Parathyroid adenoma (tissue), 2 donors: ENCODE results near the gene RNASEH2C.
"Not testable (repeated sequence)": the region's sequence is repeated elsewhere in the genome, so short reads cannot be mapped to it uniquely, and the experiment has no call there.

Experiments
- H2AFZ ChIP-seq: fragments of 300-600 bp; sonication (generic); one replicate; pipeline ENCODE4 v1.7.0; 2017; ENCODE audit warnings: antibody characterized with exemption, mild to moderate bottlenecking
- H3K27ac ChIP-seq: fragments of 300-600 bp; sonication (generic); one replicate; pipeline ENCODE4 v1.7.0; 2017
- H3K27me3 ChIP-seq: fragments of 300-600 bp; sonication (generic); one replicate; pipeline ENCODE4 v1.7.0; 2017; ENCODE audit warnings: low read length; ENCODE audit not compliant: control insufficient read depth, insufficient read depth
- H3K36me3 ChIP-seq: fragments of 300-600 bp; sonication (generic); one replicate; pipeline ENCODE4 v1.7.0; 2017; ENCODE audit warnings: low read length; ENCODE audit not compliant: control insufficient read depth, insufficient read depth
- H3K4me1 ChIP-seq: fragments of 300-600 bp; sonication (generic); one replicate; pipeline ENCODE4 v1.7.0; 2017; ENCODE audit warnings: control low read depth
- H3K4me2 ChIP-seq: fragments of 300-600 bp; sonication (generic); one replicate; pipeline ENCODE4 v1.7.0; 2017; ENCODE audit warnings: low read length
- H3K4me3 ChIP-seq: fragments of 300-600 bp; sonication (generic); one replicate; pipeline ENCODE4 v1.7.0; 2017; ENCODE audit warnings: low read depth, low read length
- H3K79me2 ChIP-seq: fragments of 300-600 bp; sonication (generic); one replicate; pipeline ENCODE4 v1.7.0; 2017; ENCODE audit warnings: control low read depth
- H3K9ac ChIP-seq: fragments of 300-600 bp; sonication (generic); one replicate; pipeline ENCODE4 v1.7.0; 2017; ENCODE audit warnings: mild to moderate bottlenecking
- H3K9me3 ChIP-seq: fragments of 300-600 bp; sonication (generic); one replicate; pipeline ENCODE4 v1.7.0; 2017; ENCODE audit warnings: low read length; ENCODE audit not compliant: control insufficient read depth
- CTCF ChIP-seq: fragments of 300-600 bp; sonication (generic); IDR thresholded peaks from one replicate; pipeline ENCODE4 v1.7.0; 2017; ENCODE audit warnings: antibody characterized with exemption, mild to moderate bottlenecking
- donor health status: primary hyperparathyroidism.

The RNASEH2C gene

GRCh38 chr11:65709661-65710060 lies 10.9 kb downstream of the RNASEH2C start:
- Histone ChIP-seq H3K9ac (no peak overlapping the region), H3K9me3 (no peaks in the 10 kb centered on the region), H3K79me2 (no peaks in the 10 kb centered on the region), H3K4me2 (no peak overlapping the region), H3K27me3 (no peaks in the 10 kb centered on the region), H3K36me3 (no peaks in the 10 kb centered on the region), H3K4me3 (no peak overlapping the region), H2AFZ (no peak overlapping the region), H3K4me1 (peaks cover 3% of the 10 kb centered on the region), H3K27ac (no peak overlapping the region)
- no peak for TF ChIP-seq CTCF

GRCh38 chr11:65708451-65708850 lies 12.1 kb downstream of the RNASEH2C start:
- Histone ChIP-seq H3K79me2 (no peaks in the 10 kb centered on the region), H3K27ac (no peak overlapping the region), H3K4me3 (no peak overlapping the region)

GRCh38 chr11:65707002-65707401 lies 13.6 kb downstream of the RNASEH2C start:
- H3K9ac ChIP-seq, H3K4me2 ChIP-seq, H3K36me3 ChIP-seq, H3K79me2 ChIP-seq, H2AFZ ChIP-seq, H3K9me3 ChIP-seq, H3K27ac ChIP-seq, H3K4me3 ChIP-seq, H3K27me3 ChIP-seq, H3K4me1 ChIP-seq: not testable (repeated sequence)

More at GRCh38 chr11:65708451-65708850, 12.1 kb downstream of the RNASEH2C start:
- Histone ChIP-seq H2AFZ (no peak overlapping the region), H3K4me2 (no peak overlapping the region), H3K9ac (no peak overlapping the region), H3K36me3 (no peaks in the 10 kb centered on the region), H3K27me3 (no peaks in the 10 kb centered on the region), H3K9me3 (no peaks in the 10 kb centered on the region), H3K4me1 (peaks cover 3% of the 10 kb centered on the region)
- no peak for TF ChIP-seq CTCF

- not testable (repeated sequence) for H3K4me3 ChIP-seq, H3K9me3 ChIP-seq, H3K9ac ChIP-seq, H3K36me3 ChIP-seq, H3K4me1 ChIP-seq, H3K4me2 ChIP-seq, H3K27me3 ChIP-seq, H3K79me2 ChIP-seq, H3K27ac ChIP-seq
- peak overlapping the region; percentile 90 for H2AFZ ChIP-seq
- peak; percentile 61 for TF ChIP-seq CTCF
These were observed 14.3 kb downstream of the RNASEH2C start for GRCh38 chr11:65706303-65706763.

GRCh38 chr11:65703846-65704245 lies 16.8 kb downstream of the RNASEH2C start:
- H3K27ac ChIP-seq: no peak overlapping the region

More at GRCh38 chr11:65703846-65704245, 16.8 kb downstream of the RNASEH2C start:
- Histone ChIP-seq H2AFZ (no peak overlapping the region), H3K4me2 (no peak overlapping the region), H3K27me3 (no peaks in the 10 kb centered on the region), H3K9ac (no peak overlapping the region), H3K9me3 (no peaks in the 10 kb centered on the region), H3K4me1 (no peaks in the 10 kb centered on the region), H3K79me2 (no peaks in the 10 kb centered on the region), H3K4me3 (no peak overlapping the region), H3K36me3 (no peaks in the 10 kb centered on the region)
- no peak for TF ChIP-seq CTCF
